ENCODE measurements around the gene LHX3.

The LHX3 gene

GRCh38 chr9:136163248-136163850 lies 41.6 kb downstream of the LHX3 start:
- TF ChIP-seq ZBTB7A (IDR thresholded peaks at IDR 0.05; ENCODE audit: low read depth) (no peak), MAX (IDR thresholded peaks at IDR 0.05) (no peak), USF1 (IDR thresholded peaks at IDR 0.05) (no peak), CREB1 (IDR thresholded peaks at IDR 0.05; ENCODE audit: low read depth) (no peak), TAF1 (IDR thresholded peaks at IDR 0.05; ENCODE audit: low read depth) (no peak), EGR1 (IDR thresholded peaks at IDR 0.05) (no peak), RAD21 (IDR thresholded peaks at IDR 0.05; ENCODE audit: low read depth) (no peak), TCF12 (IDR thresholded peaks at IDR 0.05; ENCODE audit: low read depth) (no peak), EP300 (IDR thresholded peaks at IDR 0.05; ENCODE audit: borderline replicate concordance) (no peak), TEAD4 (IDR thresholded peaks at IDR 0.05) (no peak)
- TF ChIP-seq, protein P1, sequence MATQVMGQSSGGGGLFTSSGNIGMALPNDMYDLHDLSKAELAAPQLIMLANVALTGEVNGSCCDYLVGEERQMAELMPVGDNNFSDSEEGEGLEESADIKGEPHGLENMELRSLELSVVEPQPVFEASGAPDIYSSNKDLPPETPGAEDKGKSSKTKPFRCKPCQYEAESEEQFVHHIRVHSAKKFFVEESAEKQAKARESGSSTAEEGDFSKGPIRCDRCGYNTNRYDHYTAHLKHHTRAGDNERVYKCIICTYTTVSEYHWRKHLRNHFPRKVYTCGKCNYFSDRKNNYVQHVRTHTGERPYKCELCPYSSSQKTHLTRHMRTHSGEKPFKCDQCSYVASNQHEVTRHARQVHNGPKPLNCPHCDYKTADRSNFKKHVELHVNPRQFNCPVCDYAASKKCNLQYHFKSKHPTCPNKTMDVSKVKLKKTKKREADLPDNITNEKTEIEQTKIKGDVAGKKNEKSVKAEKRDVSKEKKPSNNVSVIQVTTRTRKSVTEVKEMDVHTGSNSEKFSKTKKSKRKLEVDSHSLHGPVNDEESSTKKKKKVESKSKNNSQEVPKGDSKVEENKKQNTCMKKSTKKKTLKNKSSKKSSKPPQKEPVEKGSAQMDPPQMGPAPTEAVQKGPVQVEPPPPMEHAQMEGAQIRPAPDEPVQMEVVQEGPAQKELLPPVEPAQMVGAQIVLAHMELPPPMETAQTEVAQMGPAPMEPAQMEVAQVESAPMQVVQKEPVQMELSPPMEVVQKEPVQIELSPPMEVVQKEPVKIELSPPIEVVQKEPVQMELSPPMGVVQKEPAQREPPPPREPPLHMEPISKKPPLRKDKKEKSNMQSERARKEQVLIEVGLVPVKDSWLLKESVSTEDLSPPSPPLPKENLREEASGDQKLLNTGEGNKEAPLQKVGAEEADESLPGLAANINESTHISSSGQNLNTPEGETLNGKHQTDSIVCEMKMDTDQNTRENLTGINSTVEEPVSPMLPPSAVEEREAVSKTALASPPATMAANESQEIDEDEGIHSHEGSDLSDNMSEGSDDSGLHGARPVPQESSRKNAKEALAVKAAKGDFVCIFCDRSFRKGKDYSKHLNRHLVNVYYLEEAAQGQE (IDR thresholded peaks at IDR 0.05; ENCODE audit: low read depth) = no peak

- no peak for TF ChIP-seq USF1 (IDR thresholded peaks at IDR 0.05)
- no peak for TF ChIP-seq TEAD4 (IDR thresholded peaks at IDR 0.05)
- no peak for TF ChIP-seq ZBTB7A (IDR thresholded peaks at IDR 0.05; ENCODE audit: low read depth)
- TF ChIP-seq RAD21 (IDR thresholded peaks at IDR 0.05; ENCODE audit: low read depth) = no peak
- TF ChIP-seq, protein P1 (IDR thresholded peaks at IDR 0.05; ENCODE audit: low read depth) = no peak
- TF ChIP-seq EP300 (IDR thresholded peaks at IDR 0.05; ENCODE audit: borderline replicate concordance) = no peak
These were observed 43.8 kb downstream of the LHX3 start for GRCh38 chr9:136160995-136161610.

- TF ChIP-seq ZBTB7A (IDR thresholded peaks at IDR 0.05; ENCODE audit: low read depth) (no peak), RAD21 (IDR thresholded peaks at IDR 0.05; ENCODE audit: low read depth) (no peak), FOXM1 (IDR thresholded peaks at IDR 0.05; ENCODE audit: borderline replicate concordance, low read depth) (no peak), EP300 (IDR thresholded peaks at IDR 0.05; ENCODE audit: borderline replicate concordance) (peak; percentile 79), EGR1 (IDR thresholded peaks at IDR 0.05) (no peak), TEAD4 (IDR thresholded peaks at IDR 0.05) (no peak), TCF12 (IDR thresholded peaks at IDR 0.05; ENCODE audit: low read depth) (peak; percentile 94)
These were observed 44.5 kb downstream of the LHX3 start for GRCh38 chr9:136160381-136160841.

GRCh38 chr9:136159851-136160250 lies 45.1 kb downstream of the LHX3 start:
- no peak for TF ChIP-seq EGR1 (IDR thresholded peaks at IDR 0.05)
- no peak for TF ChIP-seq CREB1 (IDR thresholded peaks at IDR 0.05; ENCODE audit: low read depth)
- TF ChIP-seq TCF12 (IDR thresholded peaks at IDR 0.05; ENCODE audit: low read depth) = no peak
- TF ChIP-seq, protein P1 (IDR thresholded peaks at IDR 0.05; ENCODE audit: low read depth) = no peak
- TF ChIP-seq EP300 (IDR thresholded peaks at IDR 0.05; ENCODE audit: borderline replicate concordance) = no peak

DNA sequence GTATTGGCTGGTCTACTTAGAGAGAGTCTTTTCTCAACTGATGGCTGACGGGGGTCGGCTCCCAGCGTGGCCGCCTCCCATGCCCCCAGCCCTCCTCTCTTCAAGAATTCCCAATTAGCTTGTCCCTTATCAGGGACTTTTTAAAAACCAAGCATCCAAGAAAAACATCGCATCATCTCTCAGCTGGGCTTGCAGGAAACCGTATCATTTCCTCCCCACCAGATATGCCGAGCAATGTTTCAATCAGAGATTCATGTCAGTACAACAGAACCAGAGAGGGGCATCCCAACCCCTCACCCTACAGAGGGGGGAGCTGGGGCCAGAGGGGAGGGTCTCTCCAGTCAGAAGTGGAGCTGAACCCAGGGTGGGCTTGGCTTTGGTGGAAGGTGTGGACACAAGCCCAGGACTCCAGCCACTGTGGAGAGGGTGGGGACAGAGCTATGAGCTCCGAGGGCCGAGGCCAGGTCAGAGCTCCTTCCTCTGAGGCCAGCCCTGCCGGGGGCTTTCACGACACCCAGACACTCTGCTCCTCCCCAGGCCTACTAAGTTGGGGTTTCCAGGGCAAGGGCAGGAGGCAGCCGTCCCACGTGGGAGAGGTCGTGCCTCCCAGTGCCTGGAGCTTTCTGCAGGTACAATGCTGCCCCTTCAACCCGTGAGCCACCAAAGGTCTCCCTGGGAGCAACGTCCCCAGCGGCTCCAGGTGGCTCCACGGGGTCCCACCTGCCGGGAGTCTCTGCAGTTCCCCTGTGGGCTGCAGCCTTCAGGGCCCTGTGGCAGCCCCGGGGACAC lies 47.3 kb downstream of the LHX3 start:
- no peak for TF ChIP-seq CEBPB (IDR thresholded peaks at IDR 0.05)
- TF ChIP-seq, protein P1 (IDR thresholded peaks at IDR 0.05; ENCODE audit: low read depth) = no peak
- no peak for TF ChIP-seq ZBTB7A (IDR thresholded peaks at IDR 0.05; ENCODE audit: low read depth)
- no peak for TF ChIP-seq EGR1 (IDR thresholded peaks at IDR 0.05)
- TF ChIP-seq FOXM1 (IDR thresholded peaks at IDR 0.05; ENCODE audit: borderline replicate concordance, low read depth) = no peak
- no peak for TF ChIP-seq CREB1 (IDR thresholded peaks at IDR 0.05; ENCODE audit: low read depth)
- TF ChIP-seq TAF1 (IDR thresholded peaks at IDR 0.05; ENCODE audit: low read depth) = no peak
- TF ChIP-seq YY1 (IDR thresholded peaks at IDR 0.05; ENCODE audit: low read depth) = no peak
- TF ChIP-seq USF1 (IDR thresholded peaks at IDR 0.05) = no peak
- no peak for TF ChIP-seq EP300 (IDR thresholded peaks at IDR 0.05; ENCODE audit: borderline replicate concordance)
- TF ChIP-seq TEAD4 (IDR thresholded peaks at IDR 0.05) = no peak
- TF ChIP-seq TCF12 (IDR thresholded peaks at IDR 0.05; ENCODE audit: low read depth) = no peak
- no peak for TF ChIP-seq NFIC (IDR thresholded peaks at IDR 0.05)
- no peak for TF ChIP-seq MAX (IDR thresholded peaks at IDR 0.05)
- no peak for TF ChIP-seq RAD21 (IDR thresholded peaks at IDR 0.05; ENCODE audit: low read depth)

Data from Ishikawa (cell line).